ENCODE results near the gene STAMBP. TPM values are rescaled to one million over a fixed set of nuclear protein-coding genes. Genes with fewer than 3 reads are reported as not detected.

Gene STAMBP
- total and polyA plus RNA-seq, 9 of the 15 experiments (the other 6 are each of a cell fraction or from before 2014, with no cell fraction given) = 36.9 to 75.2 (median 48.8) TPM

- no peak overlapping the region for H3K4me3 ChIP-seq
- H3K27ac ChIP-seq (ENCODE audit: extremely low read depth, low read depth, low read length) = no peak overlapping the region
- no peaks in the 10 kb centered on the region; the same call in 1 of the 2 replicates for H3K9me3 ChIP-seq (replicated peaks; ENCODE audit: control insufficient read depth, insufficient read depth, low read depth, low read length)
- no peaks in the 10 kb centered on the region for H3K9me1 ChIP-seq (ENCODE audit: control insufficient read depth, insufficient read depth, low read length)
- intact Hi-C loops (cut with micrococcal nuclease) (no loop called here), in situ Hi-C loops (cut with MboI) (no loop called here)
- H3K9ac ChIP-seq (ENCODE audit: insufficient read depth in 1 of 2, low read depth in 2 of 2, low read length in 2 of 2) = no peak overlapping the region; a peak in 1 of 4 replicates
- POLR2A ChIA-PET = interaction anchor here (0.6 to 0.8 kb wide), 4 partner anchors 16 to 832 kb away, joined by 3 to 4 read pairs (median 4); no protein-coding TSS in a partner anchor
- DNase-seq (ENCODE audit: extremely low read depth in 1 of 4, low spot score in 3 of 4) = no peak
- FAIRE-seq = no peak
- H3K36me3 ChIP-seq (ENCODE audit: control insufficient read depth, insufficient read depth, low read length) = no peaks in the 10 kb centered on the region
- H3K79me2 ChIP-seq (ENCODE audit: control insufficient read depth, insufficient read depth, low read length) = no peaks in the 10 kb centered on the region
- H3K4me2 ChIP-seq (ENCODE audit: insufficient read depth, low read length) = no peak overlapping the region
- H3K4me1 ChIP-seq (replicated peaks in 1 of 2; ENCODE audit: control insufficient read depth in 2 of 2, insufficient read depth in 2 of 2, low read length in 2 of 2) = peaks cover 0 to 10% of the 10 kb centered on the region in 2 experiments; a peak in 1 of 5 replicates
- 24% methylated on average over 5 of the region's 5 CpGs for WGBS (ENCODE audit: insufficient coverage, low coverage, missing lambda C conversion rate)
- BruUV-seq (replicated peaks) = no TSS peak
- CTCF ChIA-PET (ENCODE audit: low intra/inter-chr PET ratio) = no interaction called here
- peaks cover 2 to 4% of the 10 kb centered on the region in 2 experiments; a peak in 1 of 5 replicates for H3K27me3 ChIP-seq (ENCODE audit: control insufficient read depth in 2 of 2, insufficient read depth in 2 of 2, low read length in 2 of 2)
- TF ChIP-seq BCOR (IDR thresholded peaks at IDR 0.05) = no peak
- TF ChIP-seq BCLAF1 (IDR thresholded peaks at IDR 0.05; ENCODE audit: borderline replicate concordance in 1 of 2, control insufficient read depth in 1 of 2, low read depth in 2 of 2, low read length in 1 of 2) = no peak
- TF ChIP-seq ZNF3 (CRISPR knock-in tag; IDR thresholded peaks at IDR 0.05) = no peak
- TF ChIP-seq SIRT6 (IDR thresholded peaks at IDR 0.05; ENCODE audit: low read depth, low read length) = no peak
- TF ChIP-seq ZNF696 (CRISPR knock-in tag; conservative IDR thresholded peaks at IDR 0.05) = no peak
- 0 out of 2 replicates have a peak, but pooled peaks have one; percentile 32 for TF ChIP-seq ZBTB17 (CRISPR knock-in tag; IDR thresholded peaks at IDR 0.05)
- TF ChIP-seq, protein P1, sequence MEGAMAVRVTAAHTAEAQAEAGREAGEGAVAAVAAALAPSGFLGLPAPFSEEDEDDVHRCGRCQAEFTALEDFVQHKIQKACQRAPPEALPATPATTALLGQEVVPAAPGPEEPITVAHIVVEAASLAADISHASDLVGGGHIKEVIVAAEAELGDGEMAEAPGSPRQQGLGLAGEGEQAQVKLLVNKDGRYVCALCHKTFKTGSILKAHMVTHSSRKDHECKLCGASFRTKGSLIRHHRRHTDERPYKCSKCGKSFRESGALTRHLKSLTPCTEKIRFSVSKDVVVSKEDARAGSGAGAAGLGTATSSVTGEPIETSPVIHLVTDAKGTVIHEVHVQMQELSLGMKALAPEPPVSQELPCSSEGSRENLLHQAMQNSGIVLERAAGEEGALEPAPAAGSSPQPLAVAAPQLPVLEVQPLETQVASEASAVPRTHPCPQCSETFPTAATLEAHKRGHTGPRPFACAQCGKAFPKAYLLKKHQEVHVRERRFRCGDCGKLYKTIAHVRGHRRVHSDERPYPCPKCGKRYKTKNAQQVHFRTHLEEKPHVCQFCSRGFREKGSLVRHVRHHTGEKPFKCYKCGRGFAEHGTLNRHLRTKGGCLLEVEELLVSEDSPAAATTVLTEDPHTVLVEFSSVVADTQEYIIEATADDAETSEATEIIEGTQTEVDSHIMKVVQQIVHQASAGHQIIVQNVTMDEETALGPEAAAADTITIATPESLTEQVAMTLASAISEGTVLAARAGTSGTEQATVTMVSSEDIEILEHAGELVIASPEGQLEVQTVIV (CRISPR knock-in tag; IDR thresholded peaks at IDR 0.05; ENCODE audit: borderline replicate concordance) = no peak
- TF ChIP-seq ILK (tag; IDR thresholded peaks at IDR 0.05; ENCODE audit: borderline replicate concordance, low read depth) = no peak
- no peak for ATAC-seq
- no peak overlapping the region for H2AFZ ChIP-seq (ENCODE audit: low read depth, low read length)
- H4K20me1 ChIP-seq (replicated peaks; ENCODE audit: control insufficient read depth, insufficient read depth, low read length) = no peaks in the 10 kb centered on the region
These were observed 62.6 kb downstream of the STAMBP start for GRCh38 chr2:73891276-73891901.
